Suprapubic skin (tissue), 4 donors: ENCODE data around the gene KRT71. TPM values are rescaled to one million over a fixed set of nuclear protein-coding genes. Genes with fewer than 3 reads are reported as not detected.

Experiments used
- DNase-seq, 2 donors: peaks; one replicate each; pipeline ENCODE4 v3.0.0-alpha.2; 2019; ENCODE audit warnings: low spot score in 2 of 2
- H3K27ac ChIP-seq: fragments of 200-600 bp; sonication (generic); one replicate; pipeline ENCODE4 v1.5.1; 2019
- H3K27me3 ChIP-seq: fragments of 200-600 bp; sonication (generic); one replicate; pipeline ENCODE4 v1.5.1; 2019
- H3K36me3 ChIP-seq: fragments of 200-600 bp; sonication (generic); one replicate; pipeline ENCODE4 v1.5.1; 2019
- H3K4me1 ChIP-seq: fragments of 200-600 bp; sonication (generic); one replicate; pipeline ENCODE4 v1.5.1; 2019
- H3K4me3 ChIP-seq: fragments of 200-600 bp; sonication (generic); one replicate; pipeline ENCODE4 v1.5.1; 2019; ENCODE audit warnings: mild to moderate bottlenecking
- H3K9me3 ChIP-seq: fragments of 200-600 bp; sonication (generic); one replicate; pipeline ENCODE4 v1.5.1; 2019
- EP300 ChIP-seq: sonication (generic); formaldehyde crosslinking; IDR thresholded peaks from one replicate; pipeline ENCODE4 v1.6.1; 2017; ENCODE audit warnings: antibody characterized with exemption
- POLR2A ChIP-seq, 2 donors: fragments of 450-650 bp; IDR thresholded peaks; one replicate each; pipeline ENCODE4 v1.6.1; 2017; ENCODE audit warnings: antibody characterized with exemption in 2 of 2, mild to moderate bottlenecking in 2 of 2, moderate library complexity in 2 of 2
- POLR2AphosphoS5 ChIP-seq, 3 donors: sonication (generic); formaldehyde crosslinking; IDR thresholded peaks; one replicate each; pipeline ENCODE4 v1.6.1; 2017; ENCODE audit warnings: antibody characterized with exemption in 3 of 3
- WGBS: methylation state at CpG from one replicate; pipeline ENCODE4 v1.1.5; 2018; 5-methylcytosine and 5-hydroxymethylcytosine counted together
- total RNA-seq, 4 donors: library from RNA; depleted of rRNA; stranded (reverse); fragments of >200 nt; gene quantifications; one replicate each; pipeline ENCODE4 v1.1.0, GENCODE V29; 2016
- TF ChIP-seq, protein P1 (sequence below), 2 donors: fragments of 200-600 bp in 1 of 2; fragments of 450-650 bp in 1 of 2; sonication (generic) in 1 of 2; IDR thresholded peaks; one replicate each; pipeline ENCODE4 v1.5.1; 2016 to 2019; ENCODE audit warnings: antibody characterized with exemption in 2 of 2, mild to moderate bottlenecking in 1 of 2, moderate library complexity in 1 of 2

Gene KRT71
- total RNA-seq, 4 donors from 2014 or later = 5.5 to 231 (median 70.8) TPM

DNA sequence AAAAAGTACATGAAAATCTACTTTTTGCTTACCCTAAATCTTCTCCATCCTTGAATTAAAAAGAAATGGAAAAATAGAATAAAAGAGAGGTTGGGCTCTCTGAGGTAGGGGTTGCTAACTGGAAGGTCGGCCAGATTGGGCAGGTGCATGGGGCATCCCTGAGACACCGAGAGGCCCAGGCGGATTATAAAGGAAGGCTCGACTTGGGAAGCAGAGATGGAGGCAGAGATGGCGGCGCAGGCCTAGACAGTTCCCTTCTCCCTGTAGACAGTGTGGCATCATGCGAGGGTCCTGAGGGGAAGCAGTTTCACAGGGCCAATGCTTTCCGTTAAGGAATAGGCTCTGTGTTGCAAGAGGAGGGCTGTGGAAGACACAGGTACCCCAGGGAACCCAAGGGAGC lies 24.4 kb upstream of the KRT71 start:
- 95% methylated on average over 8 of the region's 8 CpGs for whole genome bisulfite sequencing
- H3K27ac ChIP-seq = no peak overlapping the region
- H3K9me3 ChIP-seq = no peaks in the 10 kb centered on the region
- H3K4me1 ChIP-seq = peaks cover 32% of the 10 kb centered on the region
- no peak overlapping the region for H3K4me3 ChIP-seq
- no peaks in the 10 kb centered on the region for H3K36me3 ChIP-seq
- DNase-seq = no peak
- TF ChIP-seq, protein P1, sequence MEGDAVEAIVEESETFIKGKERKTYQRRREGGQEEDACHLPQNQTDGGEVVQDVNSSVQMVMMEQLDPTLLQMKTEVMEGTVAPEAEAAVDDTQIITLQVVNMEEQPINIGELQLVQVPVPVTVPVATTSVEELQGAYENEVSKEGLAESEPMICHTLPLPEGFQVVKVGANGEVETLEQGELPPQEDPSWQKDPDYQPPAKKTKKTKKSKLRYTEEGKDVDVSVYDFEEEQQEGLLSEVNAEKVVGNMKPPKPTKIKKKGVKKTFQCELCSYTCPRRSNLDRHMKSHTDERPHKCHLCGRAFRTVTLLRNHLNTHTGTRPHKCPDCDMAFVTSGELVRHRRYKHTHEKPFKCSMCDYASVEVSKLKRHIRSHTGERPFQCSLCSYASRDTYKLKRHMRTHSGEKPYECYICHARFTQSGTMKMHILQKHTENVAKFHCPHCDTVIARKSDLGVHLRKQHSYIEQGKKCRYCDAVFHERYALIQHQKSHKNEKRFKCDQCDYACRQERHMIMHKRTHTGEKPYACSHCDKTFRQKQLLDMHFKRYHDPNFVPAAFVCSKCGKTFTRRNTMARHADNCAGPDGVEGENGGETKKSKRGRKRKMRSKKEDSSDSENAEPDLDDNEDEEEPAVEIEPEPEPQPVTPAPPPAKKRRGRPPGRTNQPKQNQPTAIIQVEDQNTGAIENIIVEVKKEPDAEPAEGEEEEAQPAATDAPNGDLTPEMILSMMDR (IDR thresholded peaks at IDR 0.05) = no peak
- TF ChIP-seq POLR2A (IDR thresholded peaks at IDR 0.05) (no peak), EP300 (no peak), POLR2AphosphoS5 (IDR thresholded peaks at IDR 0.05) (no peak)
- peaks cover 2% of the 10 kb centered on the region for H3K27me3 ChIP-seq

DNA sequence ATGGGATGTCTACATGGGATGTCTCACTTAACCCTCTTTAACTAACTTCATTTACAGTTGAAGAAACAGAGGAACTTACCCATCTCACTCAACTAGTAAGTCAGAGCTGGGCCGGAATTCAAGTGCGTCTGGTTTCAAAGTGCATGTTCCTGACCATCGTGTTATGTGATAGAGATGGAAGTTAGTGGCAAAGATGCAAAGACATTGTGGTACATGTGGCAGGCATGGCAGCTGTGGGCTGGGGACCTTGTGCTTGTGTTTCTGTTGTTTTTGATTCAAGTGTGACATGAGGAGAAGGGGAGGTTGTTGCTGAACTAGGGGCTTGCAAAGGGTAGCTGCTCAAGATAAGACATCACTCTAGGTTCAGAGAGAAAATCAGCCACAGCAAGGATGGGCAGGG lies 23.0 kb upstream of the KRT71 start:
- WGBS = 92% methylated on average over 3 of the region's 3 CpGs
- no peak overlapping the region for H3K4me3 ChIP-seq
- H3K36me3 ChIP-seq = no peaks in the 10 kb centered on the region
- H3K27ac ChIP-seq = no peak overlapping the region
- no peaks in the 10 kb centered on the region for H3K9me3 ChIP-seq
- no peak for DNase-seq
- TF ChIP-seq POLR2A (IDR thresholded peaks at IDR 0.05) = no peak
- TF ChIP-seq, protein P1 (IDR thresholded peaks at IDR 0.05) = no peak
- TF ChIP-seq POLR2AphosphoS5 (IDR thresholded peaks at IDR 0.05) = no peak
- TF ChIP-seq EP300 = no peak
- H3K27me3 ChIP-seq = peaks cover 4% of the 10 kb centered on the region
- peaks cover 18% of the 10 kb centered on the region for H3K4me1 ChIP-seq

GRCh38 chr12:52575256-52575655 lies 22.3 kb upstream of the KRT71 start:
- H3K4me1 ChIP-seq = peaks cover 11% of the 10 kb centered on the region
- no peaks in the 10 kb centered on the region for H3K9me3 ChIP-seq
- no peak overlapping the region for H3K27ac ChIP-seq
- H3K36me3 ChIP-seq = no peaks in the 10 kb centered on the region
- WGBS = 87% methylated on average over 8 of the region's 9 CpGs
- H3K27me3 ChIP-seq = peaks cover 4% of the 10 kb centered on the region
- no peak for DNase-seq
- no peak overlapping the region for H3K4me3 ChIP-seq
- TF ChIP-seq, protein P1 (IDR thresholded peaks at IDR 0.05) = no peak
- TF ChIP-seq EP300 = no peak
- TF ChIP-seq POLR2A (IDR thresholded peaks at IDR 0.05) = no peak
- no peak for TF ChIP-seq POLR2AphosphoS5 (IDR thresholded peaks at IDR 0.05)

- H3K27ac ChIP-seq = no peak within 1 kb of the TSS
- H3K27me3 ChIP-seq = peaks cover 4% of the 10 kb centered on the region
- no peaks in the 10 kb centered on the region for H3K36me3 ChIP-seq
- peaks cover 3% of the 10 kb centered on the region for H3K4me1 ChIP-seq
- H3K9me3 ChIP-seq = no peaks in the 10 kb centered on the region
- no peak for DNase-seq
- no peak within 1 kb of the TSS for H3K4me3 ChIP-seq
- WGBS = 95% methylated on average over 3 of the region's 3 CpGs
- TF ChIP-seq POLR2A (IDR thresholded peaks at IDR 0.05) = no peak
- no peak for TF ChIP-seq EP300
- TF ChIP-seq, protein P1 (IDR thresholded peaks at IDR 0.05) = no peak
- no peak for TF ChIP-seq POLR2AphosphoS5 (IDR thresholded peaks at IDR 0.05)
These were observed 20.8 kb upstream of the KRT71 start, which contains the start of gene KRT74 for GRCh38 chr12:52573743-52574142. Gene KRT74 (minus strand): TSS chr12:52573843. CDS start chr12:52573777, 66 bp downstream.

- H3K27ac ChIP-seq = no peak overlapping the region
- peaks cover 4% of the 10 kb centered on the region for H3K27me3 ChIP-seq
- no peaks in the 10 kb centered on the region for H3K9me3 ChIP-seq
- H3K36me3 ChIP-seq = no peaks in the 10 kb centered on the region
- peaks cover 2% of the 10 kb centered on the region for H3K4me1 ChIP-seq
- no peak for DNase-seq
- 92% methylated on average over 15 of the region's 15 CpGs for WGBS
- no peak overlapping the region for H3K4me3 ChIP-seq
- TF ChIP-seq POLR2AphosphoS5 (IDR thresholded peaks at IDR 0.05) (no peak), POLR2A (IDR thresholded peaks at IDR 0.05) (no peak), EP300 (no peak)
- TF ChIP-seq, protein P1 (IDR thresholded peaks at IDR 0.05) = no peak
These were observed 20.4 kb upstream of the KRT71 start for GRCh38 chr12:52573306-52573705.
